Thyroid gland (tissue), 4 donors: ENCODE results near the gene GPR153. TPM values are rescaled to one million over a fixed set of nuclear protein-coding genes. Genes with fewer than 3 reads are reported as not detected.

Experiments used
- DNase-seq, 2 donors: peaks; one replicate each; pipeline ENCODE4 v3.0.0-alpha.2; 2019
- H3K27ac ChIP-seq, 3 donors: fragments of 200-600 bp; sonication (generic); 1 replicate in 2 of 3; 2 replicates in 1 of 3; pipeline ENCODE4 v1.5.1; 2016 to 2019; ENCODE audit warnings: mild to moderate bottlenecking in 1 of 3, moderate library complexity in 1 of 3
- H3K27me3 ChIP-seq: fragments of 200-600 bp; sonication (generic); one replicate; pipeline ENCODE4 v1.5.1; 2019
- H3K36me3 ChIP-seq, 2 donors: fragments of 200-600 bp; sonication (generic); one replicate each; pipeline ENCODE4 v1.5.1; 2016 to 2019
- H3K4me1 ChIP-seq, 2 donors: fragments of 200-600 bp; sonication (generic); one replicate each; pipeline ENCODE4 v1.5.1; 2017 to 2019
- H3K4me3 ChIP-seq, 3 donors: fragments of 200-600 bp; sonication (generic); replicated peaks in 1 of 3; 1 replicate in 2 of 3; 2 replicates in 1 of 3; pipeline ENCODE4 v1.5.1; 2016; ENCODE audit warnings: mild to moderate bottlenecking in 1 of 3
- H3K9me3 ChIP-seq: fragments of 200-600 bp; sonication (generic); one replicate; pipeline ENCODE4 v1.5.1; 2017
- CTCF ChIP-seq, 6 experiments: fragments of 200-600 bp in 3 of 6; fragments of 450-650 bp in 3 of 6; sonication (generic) in 3 of 6; IDR thresholded peaks; one replicate each; pipeline ENCODE4 v1.5.1; 2016 to 2019; ENCODE audit warnings: antibody characterized with exemption in 6 of 6, mild to moderate bottlenecking in 2 of 6, inconsistent platforms in 1 of 6, moderate library complexity in 1 of 6
- POLR2A ChIP-seq, 2 donors: fragments of 450-650 bp; IDR thresholded peaks; one replicate each; pipeline ENCODE4 v1.6.1; 2017; ENCODE audit warnings: antibody characterized with exemption in 2 of 2, mild to moderate bottlenecking in 2 of 2, moderate library complexity in 1 of 2
- WGBS, 2 donors: methylation state at CpG; one replicate each; pipeline ENCODE4 v1.1.5; 2017; 5-methylcytosine and 5-hydroxymethylcytosine counted together
- intact Hi-C: fragments of 100-400 bp; cut with DNase I; formaldehyde crosslinking; loops from one replicate; pipeline ENCODE4 v1.15.1; 2023
- total RNA-seq, 4 donors: library from RNA; depleted of rRNA; stranded (reverse); fragments of >200 nt; gene quantifications; one replicate each; pipeline ENCODE4 v1.2.3, GENCODE V29; 2016

GPR153 gene
- total RNA-seq, 4 donors from 2014 or later: 0.78 to 3.2 (median 1.5) TPM

GRCh38 chr1:6287431-6287886, 26.6 kb upstream of the GPR153 start:
- TF ChIP-seq POLR2A (IDR thresholded peaks at IDR 0.05): no peak
- TF ChIP-seq CTCF (IDR thresholded peaks at IDR 0.05): peak in 1 of 6 experiments; percentile 28
- Histone ChIP-seq H3K4me1 (peaks cover 20 to 37% of the 10 kb centered on the region in 2 donors), H3K36me3 (no peaks in the 10 kb centered on the region), H3K4me3 (no peak overlapping the region), H3K9me3 (no peaks in the 10 kb centered on the region), H3K27me3 (no peaks in the 10 kb centered on the region), H3K27ac (peak overlapping the region in 2 of 3 donors; percentile 46 to 48)
- 16 to 18% methylated on average over 10 of the region's 10 CpGs for WGBS, 2 donors
- peak; percentile 91 for DNase-seq
- intact Hi-C loops: no loop called here

- WGBS, 2 donors: 54 to 65% methylated on average over 10 to 12 of the region's 13 CpGs
Observed at GRCh38 chr1:6287029-6287428, 26.1 kb upstream of the GPR153 start.

GRCh38 chr1:6286266-6286665, 25.4 kb upstream of the GPR153 start:
- Histone ChIP-seq H3K4me1 (peaks cover 20 to 37% of the 10 kb centered on the region in 2 donors), H3K36me3 (no peaks in the 10 kb centered on the region), H3K27me3 (no peaks in the 10 kb centered on the region), H3K27ac (no peak overlapping the region), H3K4me3 (no peak overlapping the region), H3K9me3 (no peaks in the 10 kb centered on the region)
- TF ChIP-seq CTCF (IDR thresholded peaks at IDR 0.05): no peak
- no peak for TF ChIP-seq POLR2A (IDR thresholded peaks at IDR 0.05)
- intact Hi-C loops: no loop called here
- DNase-seq: no peak
- 97 to 98% methylated on average over 8 of the region's 8 CpGs for WGBS, 2 donors

More at GRCh38 chr1:6287029-6287428, 26.1 kb upstream of the GPR153 start:
- H3K27ac ChIP-seq: peak overlapping the region in 2 of 3 donors; percentile 1 to 48
- H3K36me3 ChIP-seq: no peaks in the 10 kb centered on the region
- no peak overlapping the region for H3K4me3 ChIP-seq
- intact Hi-C loops: no loop called here
- peaks cover 20 to 37% of the 10 kb centered on the region in 2 donors for H3K4me1 ChIP-seq
- H3K9me3 ChIP-seq: no peaks in the 10 kb centered on the region
- peak in 1 of 6 experiments; percentile 26 for TF ChIP-seq CTCF (IDR thresholded peaks at IDR 0.05)
- no peak for TF ChIP-seq POLR2A (IDR thresholded peaks at IDR 0.05)
- no peaks in the 10 kb centered on the region for H3K27me3 ChIP-seq
- DNase-seq: no peak

GRCh38 chr1:6285336-6285735, 24.4 kb upstream of the GPR153 start:
- Histone ChIP-seq H3K9me3 (no peaks in the 10 kb centered on the region), H3K27me3 (no peaks in the 10 kb centered on the region), H3K36me3 (no peaks in the 10 kb centered on the region), H3K4me3 (no peak overlapping the region), H3K27ac (no peak overlapping the region), H3K4me1 (peaks cover 20 to 37% of the 10 kb centered on the region in 2 donors)
- TF ChIP-seq POLR2A (IDR thresholded peaks at IDR 0.05): no peak
- TF ChIP-seq CTCF (IDR thresholded peaks at IDR 0.05): no peak
- peak; percentile 74 to 78 for DNase-seq
- intact Hi-C loops: no loop called here
- WGBS, 2 donors: 50% methylated on average over 11 of the region's 11 CpGs; no CpG with 5 or more reads in 1 of the 2 donors

- no peak for DNase-seq
- H3K4me1 ChIP-seq: peaks cover 13 to 27% of the 10 kb centered on the region in 2 donors
- no peak for TF ChIP-seq POLR2A (IDR thresholded peaks at IDR 0.05)
- no peak for TF ChIP-seq CTCF (IDR thresholded peaks at IDR 0.05)
- H3K36me3 ChIP-seq: no peaks in the 10 kb centered on the region
- no peaks in the 10 kb centered on the region for H3K27me3 ChIP-seq
- no peak overlapping the region for H3K27ac ChIP-seq
- WGBS, 2 donors: 95 to 96% methylated on average over 12 to 17 of the region's 17 CpGs
- no peak overlapping the region for H3K4me3 ChIP-seq
- intact Hi-C loops: no loop called here
- no peaks in the 10 kb centered on the region for H3K9me3 ChIP-seq
Observed at GRCh38 chr1:6282577-6283270, 21.8 kb upstream of the GPR153 start.
